Suprapubic skin (tissue), 4 donors: ENCODE results near the gene PGBD2. TPM values are rescaled to one million over a fixed set of nuclear protein-coding genes. Genes with fewer than 3 reads are reported as not detected.

Experiments
- DNase-seq, 2 donors: peaks; one replicate each; pipeline ENCODE4 v3.0.0-alpha.2; 2019; ENCODE audit warnings: low spot score in 2 of 2
- H3K27ac ChIP-seq: fragments of 200-600 bp; sonication (generic); one replicate; pipeline ENCODE4 v1.5.1; 2019
- H3K27me3 ChIP-seq: fragments of 200-600 bp; sonication (generic); one replicate; pipeline ENCODE4 v1.5.1; 2019
- H3K36me3 ChIP-seq: fragments of 200-600 bp; sonication (generic); one replicate; pipeline ENCODE4 v1.5.1; 2019
- H3K4me1 ChIP-seq: fragments of 200-600 bp; sonication (generic); one replicate; pipeline ENCODE4 v1.5.1; 2019
- H3K4me3 ChIP-seq: fragments of 200-600 bp; sonication (generic); one replicate; pipeline ENCODE4 v1.5.1; 2019; ENCODE audit warnings: mild to moderate bottlenecking
- H3K9me3 ChIP-seq: fragments of 200-600 bp; sonication (generic); one replicate; pipeline ENCODE4 v1.5.1; 2019
- CTCF ChIP-seq, 2 donors: fragments of 200-600 bp in 1 of 2; fragments of 450-650 bp in 1 of 2; sonication (generic) in 1 of 2; IDR thresholded peaks; one replicate each; pipeline ENCODE4 v1.5.1; 2016 to 2019; ENCODE audit warnings: antibody characterized with exemption in 2 of 2, mild to moderate bottlenecking in 1 of 2, moderate library complexity in 1 of 2
- EP300 ChIP-seq: sonication (generic); formaldehyde crosslinking; IDR thresholded peaks from one replicate; pipeline ENCODE4 v1.6.1; 2017; ENCODE audit warnings: antibody characterized with exemption
- POLR2A ChIP-seq, 2 donors: fragments of 450-650 bp; IDR thresholded peaks; one replicate each; pipeline ENCODE4 v1.6.1; 2017; ENCODE audit warnings: antibody characterized with exemption in 2 of 2, mild to moderate bottlenecking in 2 of 2, moderate library complexity in 2 of 2
- POLR2AphosphoS5 ChIP-seq, 3 donors: sonication (generic); formaldehyde crosslinking; IDR thresholded peaks; one replicate each; pipeline ENCODE4 v1.6.1; 2017; ENCODE audit warnings: antibody characterized with exemption in 3 of 3
- WGBS: methylation state at CpG from one replicate; pipeline ENCODE4 v1.1.5; 2018; 5-methylcytosine and 5-hydroxymethylcytosine counted together
- total RNA-seq, 4 donors: library from RNA; depleted of rRNA; stranded (reverse); fragments of >200 nt; gene quantifications; one replicate each; pipeline ENCODE4 v1.1.0, GENCODE V29; 2016

PGBD2 gene
- total RNA-seq, 4 donors from 2014 or later = 11.0 to 14.2 (median 11.5) TPM

DNA sequence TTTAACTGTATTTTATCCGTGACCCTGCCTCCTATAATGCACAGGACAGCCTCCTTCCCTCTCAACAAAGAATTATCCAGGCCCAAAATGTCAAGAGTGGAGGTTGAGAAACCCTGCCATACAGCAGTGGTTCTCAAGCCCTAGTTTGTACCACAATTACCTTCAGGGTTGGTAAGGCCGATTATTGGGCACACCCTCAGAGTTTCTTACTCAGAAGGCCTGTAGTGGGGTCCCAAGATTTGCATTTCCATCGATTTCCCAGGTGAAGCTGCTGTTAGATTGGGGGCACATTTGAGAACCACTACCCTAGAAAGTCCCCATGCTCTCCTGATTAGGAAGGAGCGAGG is 400 bp upstream of the PGBD2 start:
- no peak for DNase-seq
- H3K27ac ChIP-seq = peak overlapping the region; percentile 91
- peak overlapping the region; percentile 66 for H3K4me3 ChIP-seq
- WGBS = 30% methylated on average over 4 of the region's 4 CpGs
- no peaks in the 10 kb centered on the region for H3K27me3 ChIP-seq
- peaks cover 14% of the 10 kb centered on the region for H3K4me1 ChIP-seq
- H3K9me3 ChIP-seq = no peaks in the 10 kb centered on the region
- H3K36me3 ChIP-seq = no peaks in the 10 kb centered on the region
- TF ChIP-seq POLR2AphosphoS5 (IDR thresholded peaks at IDR 0.05) (no peak), POLR2A (IDR thresholded peaks at IDR 0.05) (no peak), EP300 (no peak), CTCF (IDR thresholded peaks at IDR 0.05) (no peak)

GRCh38 chr1:248906753-248907661 is 972 bp downstream of the PGBD2 start:
- Histone ChIP-seq H3K4me3 (peak overlapping the region; percentile 66), H3K4me1 (peaks cover 14% of the 10 kb centered on the region), H3K9me3 (no peaks in the 10 kb centered on the region), H3K36me3 (no peaks in the 10 kb centered on the region), H3K27ac (peak overlapping the region; percentile 91), H3K27me3 (no peaks in the 10 kb centered on the region)
- 24% methylated on average over 18 of the region's 18 CpGs for WGBS
- TF ChIP-seq POLR2A (IDR thresholded peaks at IDR 0.05) (no peak), CTCF (IDR thresholded peaks at IDR 0.05) (no peak), POLR2AphosphoS5 (IDR thresholded peaks at IDR 0.05) (no peak), EP300 (no peak)
- DNase-seq = no peak

- DNase-seq = no peak
- H3K27me3 ChIP-seq = no peaks in the 10 kb centered on the region
- TF ChIP-seq EP300 (no peak), POLR2AphosphoS5 (IDR thresholded peaks at IDR 0.05) (no peak), CTCF (IDR thresholded peaks at IDR 0.05) (no peak), POLR2A (IDR thresholded peaks at IDR 0.05) (no peak)
- no peak overlapping the region for H3K4me3 ChIP-seq
- no peaks in the 10 kb centered on the region for H3K9me3 ChIP-seq
- H3K36me3 ChIP-seq = peaks cover 21% of the 10 kb centered on the region
- no peak overlapping the region for H3K27ac ChIP-seq
- H3K4me1 ChIP-seq = peaks cover 9% of the 10 kb centered on the region
- 91% methylated on average over 6 of the region's 6 CpGs for WGBS
Measured at GRCh38 chr1:248910761-248911160, 4.7 kb downstream of the PGBD2 start.

GRCh38 chr1:248913933-248914332 is 7.9 kb downstream of the PGBD2 start:
- peaks cover 48% of the 10 kb centered on the region for H3K36me3 ChIP-seq
- DNase-seq = no peak

More at GRCh38 chr1:248913933-248914332, 7.9 kb downstream of the PGBD2 start:
- TF ChIP-seq EP300 (no peak), CTCF (IDR thresholded peaks at IDR 0.05) (no peak), POLR2A (IDR thresholded peaks at IDR 0.05) (no peak), POLR2AphosphoS5 (IDR thresholded peaks at IDR 0.05) (no peak)
- WGBS = 66% methylated on average over 2 of the region's 2 CpGs
- Histone ChIP-seq H3K27ac (no peak overlapping the region), H3K27me3 (no peaks in the 10 kb centered on the region), H3K4me3 (no peak overlapping the region), H3K9me3 (no peaks in the 10 kb centered on the region), H3K4me1 (no peaks in the 10 kb centered on the region)
